ENCODE data around the gene KRTAP3-3.
A peak's percentile ranks its signal among the peaks of the same experiment; 100 is the strongest.

The KRTAP3-3 gene

DNA sequence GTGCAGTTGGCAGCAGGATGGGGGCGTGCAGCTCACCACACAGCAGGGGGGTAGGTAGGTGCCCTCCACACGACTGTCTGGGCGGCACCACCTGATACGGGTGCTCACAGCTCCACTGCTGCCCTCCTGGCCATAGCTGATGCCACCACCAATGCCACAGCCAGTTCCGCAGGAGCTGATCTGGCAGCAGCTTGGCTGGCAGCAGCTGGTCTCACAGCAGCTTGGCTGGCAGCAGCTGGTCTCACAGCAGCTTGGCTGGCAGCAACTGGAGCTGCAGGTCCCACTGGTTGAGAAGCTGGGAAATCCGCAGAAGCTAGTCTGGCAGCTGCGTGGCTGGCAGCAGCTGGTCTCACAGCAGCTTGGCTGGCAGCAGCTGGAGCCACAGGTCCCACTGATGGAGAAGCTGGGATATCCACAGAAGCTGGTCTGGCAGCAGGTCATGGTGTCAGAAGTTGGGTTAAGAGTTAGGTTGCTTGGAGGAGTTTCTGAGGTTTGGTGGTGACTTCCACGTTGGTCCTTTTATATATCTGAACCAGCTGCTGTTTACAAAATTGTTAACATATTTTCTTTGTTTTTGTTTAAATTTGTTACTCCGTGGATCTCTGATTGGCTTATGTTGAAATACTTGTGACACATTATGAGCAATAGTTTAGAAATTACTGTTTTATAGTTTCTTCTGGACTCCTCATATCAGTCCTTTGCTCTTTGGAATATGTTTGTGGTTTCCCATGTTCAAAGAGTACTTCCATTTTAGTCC is 32.9 kb upstream of the KRTAP3-3 start, which contains the start of gene KRTAP1-5:
TSS of gene KRTAP1-5 (minus strand) at position 494 of the 757 bp plus-strand sequence. CDS start at position 441, 53 bp downstream.
- TF ChIP-seq, protein P1, sequence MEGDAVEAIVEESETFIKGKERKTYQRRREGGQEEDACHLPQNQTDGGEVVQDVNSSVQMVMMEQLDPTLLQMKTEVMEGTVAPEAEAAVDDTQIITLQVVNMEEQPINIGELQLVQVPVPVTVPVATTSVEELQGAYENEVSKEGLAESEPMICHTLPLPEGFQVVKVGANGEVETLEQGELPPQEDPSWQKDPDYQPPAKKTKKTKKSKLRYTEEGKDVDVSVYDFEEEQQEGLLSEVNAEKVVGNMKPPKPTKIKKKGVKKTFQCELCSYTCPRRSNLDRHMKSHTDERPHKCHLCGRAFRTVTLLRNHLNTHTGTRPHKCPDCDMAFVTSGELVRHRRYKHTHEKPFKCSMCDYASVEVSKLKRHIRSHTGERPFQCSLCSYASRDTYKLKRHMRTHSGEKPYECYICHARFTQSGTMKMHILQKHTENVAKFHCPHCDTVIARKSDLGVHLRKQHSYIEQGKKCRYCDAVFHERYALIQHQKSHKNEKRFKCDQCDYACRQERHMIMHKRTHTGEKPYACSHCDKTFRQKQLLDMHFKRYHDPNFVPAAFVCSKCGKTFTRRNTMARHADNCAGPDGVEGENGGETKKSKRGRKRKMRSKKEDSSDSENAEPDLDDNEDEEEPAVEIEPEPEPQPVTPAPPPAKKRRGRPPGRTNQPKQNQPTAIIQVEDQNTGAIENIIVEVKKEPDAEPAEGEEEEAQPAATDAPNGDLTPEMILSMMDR (IDR thresholded peaks at IDR 0.05; ENCODE audit: unreplicated experiment in 3 of 3) = no peak
- Mint-ChIP-seq H3K4me1 (no peaks in the 10 kb centered on the region), H3K9me3 (peaks cover 4% of the 10 kb centered on the region), H3K4me3 (no peak within 1 kb of the TSS), H3K27ac (no peak within 1 kb of the TSS), H3K36me3 (ENCODE audit: low read depth) (no peaks in the 10 kb centered on the region), H3K27me3 (ENCODE audit: low read depth) (no peaks in the 10 kb centered on the region)

DNA sequence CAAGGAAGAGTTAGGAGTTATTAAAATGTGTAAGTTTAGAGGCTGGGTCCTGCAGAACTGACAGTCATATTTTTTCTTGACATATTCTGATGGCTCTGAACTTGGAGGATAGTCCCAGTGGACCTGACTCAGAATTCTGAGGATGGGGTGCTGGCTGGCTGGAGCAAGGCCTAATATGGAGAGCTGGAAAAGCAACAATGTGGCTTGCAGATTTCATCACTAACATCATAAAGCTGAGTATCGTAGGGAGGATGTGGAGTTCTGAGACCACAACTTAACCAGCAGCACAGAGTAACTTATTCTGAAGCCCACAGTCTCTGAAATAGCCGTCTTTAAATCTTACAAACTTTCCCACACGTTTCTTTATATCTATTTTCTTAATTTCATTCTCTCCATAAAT is 30.7 kb upstream of the KRTAP3-3 start:
- H3K9me3 Mint-ChIP-seq = peaks cover 8% of the 10 kb centered on the region
- H3K36me3 Mint-ChIP-seq (ENCODE audit: low read depth) = no peaks in the 10 kb centered on the region
- TF ChIP-seq, protein P1 (IDR thresholded peaks at IDR 0.05; ENCODE audit: unreplicated experiment in 3 of 3) = no peak
- H3K4me3 Mint-ChIP-seq = no peak overlapping the region
- no peaks in the 10 kb centered on the region for H3K4me1 Mint-ChIP-seq
- peak overlapping the region in 1 of 3 experiments; percentile 40 for H3K27ac Mint-ChIP-seq
- no peaks in the 10 kb centered on the region for H3K27me3 Mint-ChIP-seq (ENCODE audit: low read depth)

DNA sequence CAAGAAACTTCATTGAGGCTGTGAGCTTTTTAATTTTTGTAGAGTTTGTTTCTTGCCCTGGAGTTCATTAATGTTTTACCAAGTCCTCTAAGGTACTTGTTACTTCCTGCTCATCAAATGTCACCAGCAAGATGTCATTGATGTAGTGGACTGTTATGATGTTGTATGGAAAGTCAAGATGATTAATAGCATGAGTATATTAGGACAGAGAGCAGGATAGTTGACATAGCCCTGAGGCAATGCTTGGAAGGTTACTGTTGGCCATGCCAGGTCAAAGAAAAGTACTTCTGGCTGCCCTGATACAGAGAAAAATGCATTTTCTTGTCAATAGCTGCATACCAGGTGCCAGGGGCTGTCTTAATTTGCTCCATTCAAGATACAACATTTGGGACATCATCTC is 26.4 kb upstream of the KRTAP3-3 start:
- TF ChIP-seq, protein P1 (IDR thresholded peaks at IDR 0.05; ENCODE audit: unreplicated experiment in 3 of 3) = no peak
- no peak overlapping the region for H3K27ac Mint-ChIP-seq
- no peaks in the 10 kb centered on the region for H3K36me3 Mint-ChIP-seq (ENCODE audit: low read depth)
- H3K4me3 Mint-ChIP-seq = no peak overlapping the region
- H3K4me1 Mint-ChIP-seq = no peaks in the 10 kb centered on the region
- no peaks in the 10 kb centered on the region for H3K27me3 Mint-ChIP-seq (ENCODE audit: low read depth)
- peaks cover 10% of the 10 kb centered on the region for H3K9me3 Mint-ChIP-seq

DNA sequence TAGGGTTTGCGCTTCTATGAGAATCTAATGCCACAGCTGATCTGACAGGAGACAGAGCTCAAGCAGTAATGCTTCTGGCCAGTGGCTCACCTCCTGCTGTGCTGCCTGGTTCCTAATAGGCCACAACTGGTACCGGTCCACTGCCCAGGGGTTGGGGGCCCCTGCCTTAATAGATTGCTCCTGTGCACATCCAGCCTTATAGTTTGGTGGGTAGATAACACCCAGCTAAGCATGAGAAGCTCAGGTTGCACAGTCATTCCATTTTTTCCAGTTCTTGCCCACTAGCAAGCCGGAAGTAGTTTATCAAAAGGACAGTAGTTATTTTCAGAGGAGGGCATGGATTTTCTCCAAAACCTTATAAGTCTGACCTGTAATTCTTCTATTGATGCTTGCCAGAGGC is 25.5 kb upstream of the KRTAP3-3 start:
- Mint-ChIP-seq H3K4me3 (no peak overlapping the region), H3K27me3 (ENCODE audit: low read depth) (no peaks in the 10 kb centered on the region), H3K4me1 (no peaks in the 10 kb centered on the region), H3K36me3 (ENCODE audit: low read depth) (no peaks in the 10 kb centered on the region), H3K9me3 (peaks cover 10% of the 10 kb centered on the region), H3K27ac (no peak overlapping the region)
- TF ChIP-seq, protein P1 (IDR thresholded peaks at IDR 0.05; ENCODE audit: unreplicated experiment in 3 of 3) = no peak

DNA sequence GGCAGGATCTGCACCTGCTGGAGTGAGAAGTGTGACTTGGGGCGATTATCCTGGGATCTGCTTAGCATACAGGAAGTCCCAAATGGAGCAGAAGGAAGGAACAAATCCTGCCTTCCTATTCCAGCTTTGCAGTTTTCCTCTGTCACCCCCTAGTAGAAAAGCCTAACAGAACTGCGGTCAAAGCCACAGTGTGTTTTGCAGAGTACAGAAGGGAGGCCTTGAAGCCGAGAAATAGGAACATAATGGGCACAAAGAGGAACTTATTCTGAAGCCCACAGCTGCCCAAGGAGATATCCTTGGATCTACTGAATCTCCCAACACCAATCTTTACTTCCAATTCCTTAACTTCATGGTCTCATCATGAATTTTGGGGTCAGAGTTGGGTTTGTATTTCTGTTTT is 24.6 kb upstream of the KRTAP3-3 start:
- Mint-ChIP-seq H3K27me3 (ENCODE audit: low read depth) (no peaks in the 10 kb centered on the region), H3K27ac (no peak overlapping the region), H3K9me3 (peaks cover 10% of the 10 kb centered on the region), H3K4me1 (peaks cover 3% of the 10 kb centered on the region), H3K36me3 (ENCODE audit: low read depth) (no peaks in the 10 kb centered on the region), H3K4me3 (no peak overlapping the region)
- TF ChIP-seq, protein P1 (IDR thresholded peaks at IDR 0.05; ENCODE audit: unreplicated experiment in 3 of 3) = no peak
